Measurements from ENCODE around the gene OMP.
"Not testable (repeated sequence)": the region's sequence is repeated elsewhere in the genome, so short reads cannot be mapped to it uniquely, and the experiment has no call there.

Gene OMP

DNA sequence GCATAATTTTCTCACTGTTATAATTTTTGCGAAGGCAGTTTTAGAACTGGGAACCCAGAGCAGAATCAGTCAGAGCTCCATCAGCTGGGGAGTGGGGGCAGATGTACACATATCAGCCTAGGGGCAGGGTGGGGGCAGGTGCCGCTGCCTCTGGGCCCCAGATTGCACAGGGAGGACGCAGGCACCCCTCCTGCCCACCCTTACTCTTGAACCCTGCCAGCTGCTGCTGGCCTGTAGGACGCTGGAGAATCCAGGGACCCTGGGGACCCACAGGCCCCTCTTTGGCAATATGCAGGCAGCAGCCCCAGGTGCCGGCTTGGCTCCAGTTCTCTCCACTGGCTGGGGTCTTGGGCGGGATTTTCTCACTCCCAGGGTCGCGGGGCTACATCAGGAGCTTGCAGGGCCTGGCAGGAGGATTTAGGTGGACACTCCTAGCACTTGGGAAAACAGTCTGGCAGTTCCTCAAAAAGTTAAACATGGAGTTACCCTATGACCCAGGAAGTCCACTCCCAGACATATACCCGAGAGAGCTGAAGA, 44.6 kb upstream of the OMP start:
- DNase-seq (ENCODE audit: low spot score): no peak
- TF ChIP-seq, protein P1, sequence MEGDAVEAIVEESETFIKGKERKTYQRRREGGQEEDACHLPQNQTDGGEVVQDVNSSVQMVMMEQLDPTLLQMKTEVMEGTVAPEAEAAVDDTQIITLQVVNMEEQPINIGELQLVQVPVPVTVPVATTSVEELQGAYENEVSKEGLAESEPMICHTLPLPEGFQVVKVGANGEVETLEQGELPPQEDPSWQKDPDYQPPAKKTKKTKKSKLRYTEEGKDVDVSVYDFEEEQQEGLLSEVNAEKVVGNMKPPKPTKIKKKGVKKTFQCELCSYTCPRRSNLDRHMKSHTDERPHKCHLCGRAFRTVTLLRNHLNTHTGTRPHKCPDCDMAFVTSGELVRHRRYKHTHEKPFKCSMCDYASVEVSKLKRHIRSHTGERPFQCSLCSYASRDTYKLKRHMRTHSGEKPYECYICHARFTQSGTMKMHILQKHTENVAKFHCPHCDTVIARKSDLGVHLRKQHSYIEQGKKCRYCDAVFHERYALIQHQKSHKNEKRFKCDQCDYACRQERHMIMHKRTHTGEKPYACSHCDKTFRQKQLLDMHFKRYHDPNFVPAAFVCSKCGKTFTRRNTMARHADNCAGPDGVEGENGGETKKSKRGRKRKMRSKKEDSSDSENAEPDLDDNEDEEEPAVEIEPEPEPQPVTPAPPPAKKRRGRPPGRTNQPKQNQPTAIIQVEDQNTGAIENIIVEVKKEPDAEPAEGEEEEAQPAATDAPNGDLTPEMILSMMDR (IDR thresholded peaks at IDR 0.05; ENCODE audit: extremely low read depth, missing control alignments): no peak

DNA sequence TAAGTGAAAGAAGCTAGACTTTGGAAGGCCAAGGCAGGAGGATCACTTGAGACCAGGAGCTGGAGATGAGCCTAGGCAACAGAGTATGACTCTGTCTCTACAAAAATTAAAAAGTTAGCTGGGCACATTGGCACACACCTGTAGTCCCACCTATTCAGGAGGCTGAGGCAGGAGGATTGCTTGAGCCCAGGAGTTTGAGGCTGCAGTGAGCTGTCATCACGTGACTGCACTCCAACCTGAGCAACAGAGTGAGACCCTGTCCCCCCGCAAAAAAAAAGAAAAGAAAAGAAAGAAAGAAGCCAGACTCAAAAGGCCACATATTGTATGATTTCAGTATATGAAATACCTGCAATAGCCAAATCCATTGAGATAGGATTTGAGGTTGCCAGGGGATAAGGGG, 43.7 kb upstream of the OMP start:
- TF ChIP-seq, protein P1 (IDR thresholded peaks at IDR 0.05; ENCODE audit: extremely low read depth, missing control alignments): no peak
- DNase-seq (ENCODE audit: low spot score): no peak

DNA sequence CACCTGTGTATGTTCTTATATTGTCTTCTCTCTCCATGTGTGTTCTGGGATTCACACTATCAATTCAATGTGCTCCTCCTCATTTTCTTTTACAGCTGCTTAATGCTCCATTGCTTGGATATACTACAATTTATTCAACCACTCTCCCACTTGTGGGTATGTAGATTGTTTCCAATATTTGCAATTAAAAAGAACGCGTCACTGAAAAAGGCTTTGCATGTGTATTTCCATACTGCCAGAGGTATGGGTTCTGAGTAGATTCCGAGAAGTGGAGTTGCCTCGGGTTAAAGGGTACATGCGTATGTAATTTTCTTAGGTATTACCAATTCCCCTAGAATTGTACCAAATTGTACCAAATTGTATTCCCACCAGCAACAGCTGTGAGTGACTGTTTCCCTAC, 42.8 kb upstream of the OMP start:
- TF ChIP-seq, protein P1 (IDR thresholded peaks at IDR 0.05; ENCODE audit: extremely low read depth, missing control alignments): no peak
- no peak for DNase-seq (ENCODE audit: low spot score)

DNA sequence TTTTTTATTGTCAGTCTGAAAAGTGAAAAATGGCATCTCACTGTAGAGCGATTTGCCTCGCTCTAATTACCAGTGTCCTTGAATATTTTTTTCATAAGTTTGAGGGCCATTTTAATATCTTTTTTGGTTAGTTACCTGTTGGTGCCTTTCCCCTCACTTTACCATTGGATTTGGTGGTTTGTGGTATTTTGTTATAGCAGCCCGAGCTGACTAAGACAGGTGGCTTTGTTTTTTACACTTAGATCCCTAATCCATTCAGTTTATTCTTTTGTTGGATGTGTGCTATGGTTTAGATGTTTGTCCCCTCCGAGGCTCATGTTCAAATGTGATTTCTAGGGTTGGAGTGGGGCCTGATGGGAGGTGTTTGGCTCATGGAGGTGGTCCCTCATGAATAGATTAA, 42.4 kb upstream of the OMP start:
- DNase-seq (ENCODE audit: low spot score): no peak
- TF ChIP-seq, protein P1 (IDR thresholded peaks at IDR 0.05; ENCODE audit: extremely low read depth, missing control alignments): no peak

DNA sequence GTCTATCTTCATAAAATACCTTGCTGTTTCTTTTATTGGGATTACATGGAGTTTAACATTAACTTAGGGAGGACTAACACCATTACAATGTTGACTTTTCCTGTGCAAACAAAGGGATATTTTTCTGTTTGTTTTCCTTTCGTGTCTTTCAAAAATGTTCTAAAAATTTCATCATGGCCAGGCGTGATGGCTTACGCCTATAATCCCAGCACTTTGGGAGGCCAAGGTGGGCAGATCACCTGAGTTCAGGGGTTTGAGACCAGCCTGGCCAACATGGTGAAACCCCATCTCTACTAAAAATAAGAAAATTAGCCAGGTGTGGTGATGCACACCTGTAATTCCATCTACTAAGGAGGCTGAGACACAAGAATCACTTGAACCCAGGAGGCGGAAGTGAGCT, 41.4 kb upstream of the OMP start:
- DNase-seq (ENCODE audit: low spot score): not testable (repeated sequence)

DNA sequence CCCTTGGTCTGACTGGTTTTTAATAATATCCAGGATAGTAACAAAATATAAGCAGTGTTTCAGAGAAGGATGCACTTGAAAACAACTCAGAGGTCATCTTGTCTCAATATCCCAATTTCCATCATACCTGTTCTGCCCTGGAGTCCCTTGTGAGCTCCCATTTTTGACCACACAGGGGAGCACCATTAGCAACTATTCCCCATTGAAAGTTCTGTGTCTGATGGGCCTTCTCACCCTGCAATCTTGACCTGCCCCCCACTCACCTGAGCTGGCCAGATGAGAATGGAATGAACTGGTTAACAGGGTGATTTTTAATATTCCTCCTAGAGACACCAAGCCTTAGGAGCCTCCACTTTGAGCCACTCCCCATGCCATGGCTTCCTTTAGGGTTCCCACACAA, 39.7 kb upstream of the OMP start:
- DNase-seq (ENCODE audit: low spot score): peak; percentile 6

DNA sequence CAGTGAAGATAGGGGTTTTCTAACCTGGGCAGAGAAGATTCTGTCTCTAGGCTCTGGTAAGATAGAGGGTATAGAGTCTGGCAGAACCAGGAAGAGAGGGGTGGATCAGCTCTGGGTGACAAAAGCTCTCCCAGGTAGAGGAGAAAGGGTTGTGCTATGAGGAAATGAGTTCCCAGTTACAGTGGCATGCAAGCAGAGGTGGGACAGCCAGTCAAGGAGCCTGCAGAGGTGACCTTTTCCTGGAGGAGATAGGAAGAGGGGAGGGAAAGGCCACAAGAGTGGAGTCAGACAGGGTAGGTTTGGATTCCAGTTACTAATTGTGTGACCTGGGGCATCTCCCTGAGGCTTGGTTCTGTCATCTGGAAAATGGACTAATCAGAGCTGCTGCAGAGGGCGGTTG, 39.2 kb upstream of the OMP start:
- no peak for DNase-seq (ENCODE audit: low spot score)
- TF ChIP-seq, protein P1 (IDR thresholded peaks at IDR 0.05; ENCODE audit: extremely low read depth, missing control alignments): no peak

More for the DNA sequence above, 39.7 kb upstream of the OMP start:
- TF ChIP-seq, protein P1 (IDR thresholded peaks at IDR 0.05; ENCODE audit: extremely low read depth, missing control alignments): no peak

DNA sequence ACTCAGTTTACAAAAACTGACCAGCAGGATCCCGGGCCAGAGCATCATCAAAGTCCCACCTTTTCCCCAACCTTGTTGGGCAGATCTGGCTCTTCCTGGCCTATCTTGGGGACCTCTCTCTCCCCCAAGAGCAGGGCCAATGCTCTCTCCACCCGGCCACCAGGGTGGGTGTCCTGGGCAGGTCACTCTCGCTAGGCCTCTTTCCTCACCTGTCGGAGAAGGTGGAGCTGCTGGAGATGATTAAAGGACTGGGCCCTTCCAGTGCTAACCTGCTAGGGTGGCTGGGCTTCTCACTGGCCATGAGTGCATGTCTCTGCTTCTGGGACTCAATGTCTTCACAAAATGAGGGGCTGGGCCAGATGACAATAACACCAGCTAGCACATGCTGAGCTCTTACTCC, 38.8 kb upstream of the OMP start:
- TF ChIP-seq, protein P1 (IDR thresholded peaks at IDR 0.05; ENCODE audit: extremely low read depth, missing control alignments): no peak
- DNase-seq (ENCODE audit: low spot score): no peak
